Nephron progenitor cell (in vitro differentiated cells): ENCODE measurements around the gene GIT1.

ENCODE experiments used
- DNase-seq: peaks from one replicate; pipeline ENCODE4 v3.0.0; 2021
- H3K27ac Mint-ChIP-seq: 2 replicates; pipeline ENCODE4 v1.8.0; 2021; ENCODE audit warnings: mild to moderate bottlenecking, moderate library complexity, mixed read lengths
- H3K27me3 Mint-ChIP-seq: 2 replicates; pipeline ENCODE4 v1.8.0; 2021; ENCODE audit warnings: mild to moderate bottlenecking, low read depth, mixed read lengths; ENCODE audit not compliant: poor library complexity
- H3K36me3 Mint-ChIP-seq: 2 replicates; pipeline ENCODE4 v1.8.0; 2021; ENCODE audit warnings: low read depth, mixed read lengths
- H3K4me1 Mint-ChIP-seq: 2 replicates; pipeline ENCODE4 v1.8.0; 2021; ENCODE audit warnings: mixed read lengths
- H3K4me3 Mint-ChIP-seq: 2 replicates; pipeline ENCODE4 v1.8.0; 2021; ENCODE audit warnings: mild to moderate bottlenecking, moderate library complexity, mixed read lengths
- H3K9me3 Mint-ChIP-seq: 2 replicates; pipeline ENCODE4 v1.8.0; 2021; ENCODE audit warnings: mild to moderate bottlenecking, moderate library complexity, mixed read lengths
- CTCF ChIP-seq: fragments of 200-600 bp; sonication (generic); IDR thresholded peaks from 2 replicates; pipeline ENCODE4 v1.5.0; 2021; ENCODE audit warnings: antibody characterized with exemption

The GIT1 gene

GRCh38 chr17:29567554-29568330 is 21.7 kb downstream of the GIT1 start:
- H3K27ac Mint-ChIP-seq: no peak overlapping the region

GRCh38 chr17:29567304-29567553 is 22.2 kb downstream of the GIT1 start:
- Mint-ChIP-seq H3K4me3 (peak overlapping the region; percentile 72), H3K27me3 (peaks cover 68% of the 10 kb centered on the region), H3K4me1 (peaks cover 31% of the 10 kb centered on the region), H3K9me3 (no peaks in the 10 kb centered on the region), H3K27ac (no peak overlapping the region), H3K36me3 (peaks cover 7% of the 10 kb centered on the region)
- no peak for DNase-seq
- TF ChIP-seq CTCF: no peak

More at GRCh38 chr17:29567554-29568330, 21.7 kb downstream of the GIT1 start:
- peak; percentile 21 for TF ChIP-seq CTCF
- peak overlapping the region; percentile 90 for H3K4me3 Mint-ChIP-seq
- H3K36me3 Mint-ChIP-seq: peaks cover 7% of the 10 kb centered on the region
- DNase-seq: peak; percentile 70
- H3K27me3 Mint-ChIP-seq: peaks cover 63% of the 10 kb centered on the region
- H3K4me1 Mint-ChIP-seq: peaks cover 27% of the 10 kb centered on the region
- H3K9me3 Mint-ChIP-seq: no peaks in the 10 kb centered on the region

DNA sequence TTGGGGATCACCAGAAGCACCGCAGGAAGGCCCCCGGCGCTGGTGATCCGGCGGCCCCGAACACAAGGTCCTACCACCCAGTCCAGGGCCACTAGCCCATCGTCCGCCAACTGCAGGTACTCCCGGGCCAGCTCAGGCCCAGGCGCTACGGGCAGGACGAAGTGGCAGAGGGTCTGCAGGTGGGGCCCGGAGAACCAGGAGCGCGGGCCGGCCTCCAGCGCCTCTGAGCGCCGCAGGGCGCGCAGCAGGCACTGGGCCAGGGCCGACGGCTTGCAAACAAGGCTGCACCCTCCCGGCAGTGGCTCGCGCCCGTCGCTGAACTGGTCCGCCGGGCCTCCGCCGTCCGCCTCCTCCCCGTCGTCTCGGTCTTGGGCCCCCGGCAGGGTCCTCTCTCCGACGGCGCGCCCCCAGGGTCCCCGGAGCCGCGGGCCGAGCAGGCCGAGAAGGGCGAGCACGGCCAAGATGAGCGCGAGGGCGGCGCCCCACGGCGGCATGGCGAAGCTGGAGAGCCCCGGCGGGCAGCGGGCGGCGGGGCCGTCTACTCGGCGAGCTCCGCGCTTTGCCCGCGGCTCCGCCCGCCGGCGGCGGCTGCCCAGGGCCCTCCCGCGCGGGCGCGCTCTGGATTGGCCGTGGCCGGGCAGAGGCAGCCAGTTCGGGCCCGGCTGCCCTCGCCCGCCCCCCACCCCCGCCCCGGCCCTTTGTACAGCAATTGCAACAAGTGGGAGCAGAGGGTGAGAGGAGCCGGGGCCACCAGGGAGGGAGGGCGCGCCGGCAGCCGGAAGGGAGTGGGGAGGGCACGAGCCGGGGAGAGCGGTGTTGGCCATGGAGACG is 22.8 kb downstream of the GIT1 start, which contains the start of gene ABHD15:
ABHD15 (minus strand) TSS at position 565 of the 831 bp plus-strand sequence; CDS start at position 494, 71 bp downstream.
- H3K9me3 Mint-ChIP-seq: no peaks in the 10 kb centered on the region
- peaks cover 73% of the 10 kb centered on the region for H3K27me3 Mint-ChIP-seq
- H3K27ac Mint-ChIP-seq: no peak within 1 kb of the TSS
- peaks cover 7% of the 10 kb centered on the region for H3K36me3 Mint-ChIP-seq
- no peak for TF ChIP-seq CTCF
- peaks cover 37% of the 10 kb centered on the region for H3K4me1 Mint-ChIP-seq
- peak within 1 kb of the TSS; percentile 90 for H3K4me3 Mint-ChIP-seq
- DNase-seq: peak; percentile 72

DNA sequence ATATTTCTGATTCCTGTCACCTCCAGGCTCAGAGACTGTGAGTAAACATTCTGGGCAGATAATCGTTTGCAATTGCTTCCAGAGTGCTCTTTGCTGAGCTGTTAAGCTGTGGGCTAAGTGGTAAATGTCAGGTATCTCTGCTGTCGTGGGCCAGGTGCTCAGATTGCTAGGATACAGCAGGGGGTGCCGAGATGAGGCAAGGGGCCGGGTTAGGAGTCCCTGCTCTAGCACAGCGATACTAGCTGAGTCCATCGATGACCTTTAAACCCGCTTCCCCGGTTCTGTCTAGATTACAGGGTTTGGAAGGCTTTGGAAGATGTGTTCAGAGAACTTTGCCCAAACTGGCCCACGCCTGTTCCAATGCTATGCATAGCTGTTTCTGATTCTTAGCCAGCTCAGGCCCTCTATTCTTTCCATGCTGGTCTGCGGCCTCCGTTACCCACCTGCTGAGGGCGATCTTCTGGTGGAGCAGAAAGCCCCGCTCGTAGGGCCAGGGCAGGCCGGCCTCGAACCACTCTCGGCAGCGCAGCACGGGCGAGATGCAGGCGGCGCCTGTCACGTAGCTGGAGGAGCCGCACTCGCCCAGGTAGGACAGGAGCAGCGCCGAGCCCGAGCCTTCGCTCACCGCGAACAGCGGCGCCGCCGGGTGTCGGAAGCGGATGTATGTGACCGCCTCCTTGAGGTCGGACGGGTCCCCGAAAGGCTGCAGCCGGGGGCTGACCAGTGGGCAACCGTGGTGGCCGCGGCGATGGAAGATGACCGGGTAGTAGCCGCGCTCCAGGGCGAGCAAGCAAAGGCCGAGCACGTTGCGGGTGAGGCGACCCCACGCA is 23.6 kb downstream of the GIT1 start:
- Mint-ChIP-seq H3K4me3 (peak overlapping the region; percentile 69), H3K4me1 (peaks cover 34% of the 10 kb centered on the region), H3K27me3 (peaks cover 78% of the 10 kb centered on the region), H3K36me3 (peaks cover 4% of the 10 kb centered on the region), H3K27ac (no peak overlapping the region), H3K9me3 (no peaks in the 10 kb centered on the region)
- DNase-seq: peak; percentile 47
- peak; percentile 12 for TF ChIP-seq CTCF

GRCh38 chr17:29563816-29564215 is 25.6 kb downstream of the GIT1 start:
- Mint-ChIP-seq H3K4me3 (no peak overlapping the region), H3K27ac (no peak overlapping the region), H3K9me3 (no peaks in the 10 kb centered on the region), H3K4me1 (peaks cover 33% of the 10 kb centered on the region), H3K27me3 (peaks cover 80% of the 10 kb centered on the region), H3K36me3 (no peaks in the 10 kb centered on the region)
- no peak for TF ChIP-seq CTCF
- no peak for DNase-seq
